ENCODE data around the gene KLHL33.

The KLHL33 gene

GRCh38 chr14:20413744-20414082, 22.3 kb downstream of the KLHL33 start:
- DNase-seq (ENCODE audit: low read depth, low spot score), result no peak

DNA sequence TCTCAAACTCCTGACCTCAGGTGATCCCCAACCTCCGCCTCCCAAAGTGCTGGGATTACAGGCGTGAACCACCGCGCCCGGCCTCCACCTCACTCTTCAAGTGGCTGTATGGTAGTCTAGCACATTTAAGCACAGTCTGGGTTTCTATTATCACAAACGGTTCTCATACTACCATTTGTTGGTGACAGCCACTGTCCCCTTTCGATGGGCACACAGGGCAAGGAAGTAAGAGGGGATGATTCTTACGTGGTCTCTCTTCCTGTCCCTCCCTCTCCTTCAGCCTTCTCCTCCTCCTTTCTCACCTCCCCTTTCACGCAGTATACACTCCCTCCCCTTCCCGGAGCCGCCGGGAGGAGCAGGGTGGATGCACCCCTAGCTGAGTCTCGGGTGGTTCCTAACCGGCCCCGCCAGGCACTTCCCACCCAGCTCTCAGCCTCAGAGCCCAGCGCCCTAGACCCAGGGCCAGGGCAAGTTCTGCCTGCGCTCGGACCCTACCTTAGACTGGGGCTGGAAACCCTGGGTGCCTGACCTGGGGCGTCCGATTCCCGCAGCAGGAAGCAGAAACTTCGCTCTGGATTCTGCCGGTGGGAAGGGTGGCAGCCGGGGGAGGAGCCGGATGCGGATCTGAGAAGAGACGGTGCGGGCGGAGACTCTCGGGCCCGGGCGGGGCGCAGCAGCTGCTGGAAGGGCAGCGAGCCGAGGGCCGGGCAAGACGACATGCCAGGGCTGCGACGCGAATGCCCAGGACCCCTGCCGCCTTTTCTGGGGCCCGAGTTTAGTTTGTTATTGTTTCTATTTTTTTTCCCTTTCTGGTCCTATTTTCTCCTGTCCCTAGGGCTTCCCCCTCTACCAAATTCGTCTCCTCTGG, 22.9 kb downstream of the KLHL33 start, which contains the start of gene TEP1:
TSS of gene TEP1 (minus strand) at position 626 of the 868 bp plus-strand sequence. CDS start 5,062 bp downstream, outside the sequence.
- peak; percentile 50 for DNase-seq (ENCODE audit: low read depth, low spot score)

GRCh38 chr14:20412411-20412810, 23.6 kb downstream of the KLHL33 start:
- no peak for DNase-seq (ENCODE audit: low read depth, low spot score)

- no peak for DNase-seq (ENCODE audit: low read depth, low spot score)
These were observed 26.7 kb downstream of the KLHL33 start for GRCh38 chr14:20409226-20409625.

DNA sequence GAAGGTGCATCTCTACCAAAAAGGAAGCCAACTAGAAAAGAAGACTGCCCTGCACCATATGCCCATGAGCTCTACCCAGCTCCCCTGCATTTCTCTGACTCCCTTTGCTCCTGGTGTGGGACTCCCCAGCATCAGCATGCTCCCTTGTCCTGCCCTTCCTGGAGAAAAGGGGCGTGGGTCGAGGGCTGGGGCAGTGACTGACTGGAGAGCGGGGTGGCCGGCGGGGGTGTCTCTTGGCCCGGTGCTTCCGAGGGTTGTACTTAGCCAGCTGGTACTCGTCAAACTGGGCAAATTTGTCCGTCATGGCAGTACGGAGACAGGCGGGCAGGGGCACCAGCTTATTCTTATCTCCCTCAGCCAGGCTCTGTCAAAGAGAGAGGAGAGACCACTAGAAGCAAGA, 32.4 kb downstream of the KLHL33 start:
- DNase-seq (ENCODE audit: low read depth, low spot score), result no peak

GRCh38 chr14:20400965-20401593, 34.9 kb downstream of the KLHL33 start:
- DNase-seq (ENCODE audit: low read depth, low spot score), result no peak

- no peak for DNase-seq (ENCODE audit: low read depth, low spot score)
These were observed 35.4 kb downstream of the KLHL33 start for GRCh38 chr14:20400589-20400964.

GRCh38 chr14:20397511-20397910, 38.5 kb downstream of the KLHL33 start:
- no peak for DNase-seq (ENCODE audit: low read depth, low spot score)

DNA sequence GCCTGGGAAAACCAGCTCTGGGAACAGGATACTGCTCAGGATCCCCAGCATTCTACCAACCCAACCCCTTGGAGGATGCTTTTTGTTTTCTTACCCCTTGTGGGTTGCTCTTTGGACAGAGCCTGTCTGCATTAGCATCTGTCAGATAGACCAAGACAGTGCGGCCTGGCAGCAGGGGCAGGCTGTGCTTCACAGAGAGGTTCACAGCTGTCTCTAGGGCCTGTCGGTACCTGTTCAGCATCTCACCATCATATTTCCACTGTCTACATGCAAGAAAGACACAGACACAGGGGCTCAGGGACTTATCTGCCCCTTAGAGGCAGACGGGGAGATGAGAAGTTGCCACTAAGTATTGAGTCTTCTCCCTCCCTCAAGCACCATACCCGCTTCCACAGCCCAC, 44.5 kb downstream of the KLHL33 start:
- no peak for DNase-seq (ENCODE audit: low read depth, low spot score)

- DNase-seq (ENCODE audit: low read depth, low spot score), result no peak
These were observed 47.8 kb downstream of the KLHL33 start for GRCh38 chr14:20388159-20388558.

DNA sequence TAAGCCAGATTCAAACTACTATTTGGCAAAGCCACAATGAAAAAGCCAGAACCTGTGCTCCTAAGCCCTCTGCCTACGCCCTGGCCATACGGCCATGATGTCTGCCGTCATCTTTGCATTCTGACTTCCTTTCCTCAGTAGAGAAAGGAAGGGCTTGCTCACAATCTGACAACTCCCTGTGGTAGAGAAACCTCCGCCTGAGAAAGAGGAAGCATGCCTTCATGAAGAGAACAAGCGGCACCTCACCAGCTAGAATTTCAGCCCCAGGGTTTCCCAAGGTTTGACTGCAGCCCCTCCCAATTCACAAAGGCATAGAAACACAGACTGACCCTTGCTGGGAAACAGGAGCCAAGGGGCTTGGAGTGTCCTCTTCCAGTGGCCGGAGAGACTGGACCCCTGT, 48.4 kb downstream of the KLHL33 start:
- no peak for DNase-seq (ENCODE audit: low read depth, low spot score)

DNA sequence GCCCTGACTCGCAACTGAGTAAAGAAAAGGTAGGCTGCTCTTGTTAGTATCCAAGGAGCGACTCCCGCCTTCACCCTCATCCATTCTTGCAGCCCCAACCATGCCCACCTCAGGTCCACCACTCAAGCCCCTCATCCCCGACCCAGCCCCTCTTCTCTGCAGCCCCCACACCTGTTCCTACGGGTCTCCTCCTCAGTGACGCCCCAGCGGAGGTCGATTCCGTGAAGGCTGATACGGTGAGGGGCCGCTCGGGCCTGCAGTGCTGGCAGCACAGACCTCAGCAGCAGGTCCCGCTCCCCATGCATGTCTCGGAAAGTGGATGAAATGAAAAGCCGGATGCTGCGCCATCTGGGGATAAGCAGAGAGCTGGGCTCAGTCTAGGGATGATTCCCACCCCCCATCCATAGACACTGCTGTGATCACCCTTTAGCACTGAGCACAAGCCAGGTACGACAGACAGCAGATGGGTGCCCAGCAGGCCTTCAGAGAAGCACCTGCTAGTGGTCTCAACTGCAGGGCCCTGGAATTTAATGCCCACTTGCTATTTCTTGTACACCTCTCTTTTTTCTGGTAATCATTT, 49.6 kb downstream of the KLHL33 start:
- no peak for DNase-seq (ENCODE audit: low read depth, low spot score)

DNA sequence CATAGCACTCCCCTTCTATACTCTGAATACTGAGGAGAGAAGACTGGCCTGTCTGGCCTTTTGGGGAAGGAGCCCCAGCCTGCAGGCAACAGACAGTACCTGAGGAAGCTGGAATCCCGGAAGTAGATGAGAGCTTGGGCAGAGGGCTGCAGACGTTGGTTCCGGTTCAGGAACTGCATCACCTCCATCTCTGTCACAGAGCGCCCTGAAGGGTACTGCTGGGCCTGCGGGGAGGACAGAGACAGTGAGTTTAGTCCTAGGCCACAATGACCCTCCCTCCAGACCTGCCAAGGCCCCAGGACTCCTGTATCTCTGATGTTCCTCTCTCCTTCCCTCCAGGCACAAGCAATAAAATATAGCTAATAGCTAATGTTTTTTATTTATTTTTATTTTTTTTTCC, 51.1 kb downstream of the KLHL33 start:
- no peak for DNase-seq (ENCODE audit: low read depth, low spot score)

GRCh38 chr14:20384321-20384720, 51.6 kb downstream of the KLHL33 start:
- DNase-seq (ENCODE audit: low read depth, low spot score), result no peak

DNA sequence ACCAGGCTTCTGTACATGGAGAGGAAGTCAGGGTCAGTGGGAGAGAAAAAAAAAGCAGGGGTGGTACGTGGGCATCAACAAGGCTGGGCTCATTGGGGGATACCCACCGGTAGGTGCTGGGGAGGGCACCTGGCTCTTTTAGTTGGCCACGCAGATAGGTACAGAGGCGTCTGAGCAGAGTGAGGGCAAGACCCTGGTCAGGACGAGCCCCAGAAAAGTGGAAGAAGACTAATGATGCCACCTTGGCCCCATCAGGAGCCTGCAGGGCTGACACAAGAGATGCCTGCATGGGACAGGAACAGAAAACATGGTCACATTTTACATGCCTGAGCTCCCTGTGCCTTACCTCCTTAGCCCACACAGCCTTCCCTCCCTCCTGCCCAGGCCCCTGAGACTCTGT, 52.3 kb downstream of the KLHL33 start:
- DNase-seq (ENCODE audit: low read depth, low spot score), result no peak

DNA sequence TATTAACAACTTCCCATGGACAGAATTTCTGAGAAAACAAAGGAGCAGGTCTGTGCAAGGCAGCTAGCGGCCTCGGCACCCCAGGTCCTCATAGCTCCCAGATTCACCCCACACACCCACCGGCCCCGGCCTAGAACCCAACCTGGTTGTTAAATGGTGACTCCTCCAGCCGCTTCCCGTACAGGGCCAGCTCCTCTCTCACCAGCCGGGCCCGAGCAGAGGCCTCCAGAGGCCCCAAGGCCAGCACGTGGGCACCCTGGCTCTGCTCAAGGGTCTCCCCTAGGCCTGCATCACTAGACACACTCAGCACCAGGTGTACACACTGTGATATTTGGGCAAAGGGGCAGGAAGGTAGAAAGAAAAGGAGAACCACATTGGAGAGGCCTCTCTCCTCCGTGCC, 52.9 kb downstream of the KLHL33 start:
- DNase-seq (ENCODE audit: low read depth, low spot score), result no peak

- no peak for DNase-seq (ENCODE audit: low read depth, low spot score)
These were observed 53.4 kb downstream of the KLHL33 start for GRCh38 chr14:20382526-20382925.

GRCh38 chr14:20381341-20381740, 54.6 kb downstream of the KLHL33 start:
- no peak for DNase-seq (ENCODE audit: low read depth, low spot score)

GRCh38 chr14:20380681-20381080, 55.3 kb downstream of the KLHL33 start:
- DNase-seq (ENCODE audit: low read depth, low spot score), result no peak

DNA sequence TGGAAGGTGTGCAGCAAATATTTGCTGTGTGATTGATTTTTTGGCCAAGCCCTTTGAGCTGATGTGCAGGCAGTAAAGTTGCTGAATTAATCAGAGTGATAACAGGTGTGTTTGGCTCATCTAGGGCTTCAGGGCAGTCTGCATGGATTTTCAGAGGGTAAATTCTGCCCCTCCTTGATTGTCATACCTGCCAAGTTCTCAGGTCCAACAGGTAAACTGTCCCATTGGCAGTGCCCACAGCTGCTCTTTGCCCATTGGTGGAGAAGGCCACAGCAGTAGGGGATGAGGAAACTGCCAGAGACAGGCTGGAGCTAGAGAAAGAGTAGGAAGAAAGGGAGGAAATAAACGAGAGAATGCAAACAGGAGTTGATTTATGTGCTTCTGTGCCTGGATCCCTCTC, 56.2 kb downstream of the KLHL33 start:
- no peak for DNase-seq (ENCODE audit: low read depth, low spot score)

- no peak for DNase-seq (ENCODE audit: low read depth, low spot score)
These were observed 58.8 kb downstream of the KLHL33 start for GRCh38 chr14:20377171-20377570.

GRCh38 chr14:20376071-20376588, 59.8 kb downstream of the KLHL33 start:
- no peak for DNase-seq (ENCODE audit: low read depth, low spot score)
